IMR-90 (cell line): ENCODE results near the gene COL18A1. TPM values are rescaled to one million over a fixed set of nuclear protein-coding genes. Genes with fewer than 3 reads are reported as not detected.
A peak's percentile ranks its signal among the peaks of the same experiment; 100 is the strongest.

Experiments used
- ATAC-seq: fragments of 200-7000 bp; cut with Tn5 transposase; 2 replicates; pipeline ENCODE4 v1.9.1; 2020; ENCODE audit warnings: low read depth, mild to moderate bottlenecking, moderate library complexity
- BruUV-seq: library from RNA; stranded (reverse); fragments of 400-500 nt; replicated peaks from 2 replicates; lab custom pipeline; 2021; lab: Mats Ljungman, UMichigan
- CTCF ChIA-PET: fragments of 300-600 bp; formaldehyde crosslinking; extraction: SDS; loops from one replicate; lab custom pipeline; 2021; ENCODE audit warnings: antibody characterized with exemption; lab: Yijun Ruan, JAX
- POLR2A ChIA-PET: fragments of 300-600 bp; sonication (Branson Sonifier 250); formaldehyde crosslinking; loops from one replicate; lab custom pipeline; 2022; ENCODE audit warnings: antibody characterized with exemption; ENCODE audit not compliant: unreplicated experiment; lab: Charles Lee
- DNase-seq: peaks from one replicate; pipeline ENCODE4 v3.0.0; 2013
- H2AFZ ChIP-seq: replicated peaks from 2 replicates; pipeline ENCODE3; 2013; ENCODE audit warnings: low read length, mild to moderate bottlenecking; ENCODE audit not compliant: poor library complexity
- H2AK5ac ChIP-seq: 2 replicates; pipeline ENCODE4 v1.6.1; 2013; ENCODE audit warnings: low read depth, low read length, inconsistent platforms
- H2AK9ac ChIP-seq: replicated peaks from 2 replicates; pipeline ENCODE3; 2013; ENCODE audit warnings: mild to moderate bottlenecking, low read depth, low read length, moderate library complexity; ENCODE audit not compliant: poor library complexity
- H2BK120ac ChIP-seq: 2 replicates; pipeline ENCODE4 v1.6.1; 2013; ENCODE audit warnings: low read depth, low read length, inconsistent platforms
- H2BK15ac ChIP-seq: 3 replicates; pipeline ENCODE4 v1.6.1; 2013; ENCODE audit warnings: low read depth, low read length, inconsistent platforms
- H2BK20ac ChIP-seq: 2 replicates; pipeline ENCODE4 v1.6.1; 2013; ENCODE audit warnings: low read depth, mild to moderate bottlenecking, inconsistent platforms, low read length, moderate library complexity
- H2BK5ac ChIP-seq: 2 replicates; pipeline ENCODE4 v1.6.1; 2013; ENCODE audit warnings: mild to moderate bottlenecking, low read depth, low read length, inconsistent platforms; ENCODE audit not compliant: poor library complexity, severe bottlenecking
- H3K14ac ChIP-seq: replicated peaks from 2 replicates; pipeline ENCODE4 v1.6.1; 2013; ENCODE audit warnings: low read depth, low read length, inconsistent platforms
- H3K18ac ChIP-seq: 2 replicates; pipeline ENCODE4 v1.6.1; 2013; ENCODE audit warnings: low read depth, low read length, control low read depth
- H3K23ac ChIP-seq: 2 replicates; pipeline ENCODE4 v1.6.1; 2013; ENCODE audit warnings: low read depth, low read length, inconsistent platforms
- H3K27ac ChIP-seq: 2 replicates; pipeline ENCODE4 v1.5.1; 2013; ENCODE audit warnings: mild to moderate bottlenecking, control low read depth, low read length; ENCODE audit not compliant: insufficient read depth
- H3K27me3 ChIP-seq: 2 replicates; pipeline ENCODE4 v1.6.1; 2013; ENCODE audit warnings: low read length; ENCODE audit not compliant: control insufficient read depth, insufficient read depth
- H3K36me3 ChIP-seq: 2 replicates; pipeline ENCODE4 v1.6.1; 2013; ENCODE audit warnings: low read length, mixed read lengths; ENCODE audit not compliant: control insufficient read depth, insufficient read depth
- H3K4ac ChIP-seq: 2 replicates; pipeline ENCODE4 v1.6.1; 2013; ENCODE audit warnings: low read depth, low read length, inconsistent platforms
- H3K4me1 ChIP-seq: 2 replicates; pipeline ENCODE4 v1.6.1; 2013; ENCODE audit warnings: low read length, mixed read lengths; ENCODE audit not compliant: control insufficient read depth, insufficient read depth
- H3K4me2 ChIP-seq: 2 replicates; pipeline ENCODE4 v1.6.1; 2013; ENCODE audit warnings: low read depth, mild to moderate bottlenecking, control low read depth, low read length, moderate library complexity
- H3K4me3 ChIP-seq: 2 replicates; pipeline ENCODE4 v1.5.1; 2013; ENCODE audit warnings: low read depth, mild to moderate bottlenecking, control low read depth, low read length, moderate library complexity; ENCODE audit not compliant: insufficient read depth
- H3K56ac ChIP-seq: 2 replicates; pipeline ENCODE4 v1.6.1; 2013; ENCODE audit warnings: low read length, inconsistent platforms; ENCODE audit not compliant: insufficient read depth; ENCODE audit errors: extremely low read depth
- H3K79me1 ChIP-seq, 2 experiments: 2 replicates each; pipeline ENCODE4 v1.6.1; 2013; ENCODE audit warnings: low read length in 2 of 2, inconsistent platforms in 1 of 2, low read depth in 1 of 2
- H3K9ac ChIP-seq: 2 replicates; pipeline ENCODE4 v1.6.1; 2013; ENCODE audit warnings: low read depth, low read length, control low read depth
- H3K9me1 ChIP-seq: 2 replicates; pipeline ENCODE4 v1.6.1; 2013; ENCODE audit warnings: low read length, inconsistent platforms; ENCODE audit not compliant: insufficient read depth
- H3K9me3 ChIP-seq: 2 replicates; pipeline ENCODE4 v1.6.1; 2013; ENCODE audit warnings: low read length; ENCODE audit not compliant: control insufficient read depth, insufficient read depth
- H4K20me1 ChIP-seq: 2 replicates; pipeline ENCODE4 v1.6.1; 2013; ENCODE audit warnings: low read length, inconsistent platforms; ENCODE audit not compliant: insufficient read depth
- H4K5ac ChIP-seq: 2 replicates; pipeline ENCODE4 v1.6.1; 2013; ENCODE audit warnings: mild to moderate bottlenecking, low read depth, low read length, control low read depth
- H4K8ac ChIP-seq, 2 experiments: 2 replicates each; pipeline ENCODE4 v1.6.1; 2013; ENCODE audit warnings: low read depth in 2 of 2, low read length in 2 of 2, control low read depth in 1 of 2, inconsistent platforms in 1 of 2
- H4K91ac ChIP-seq: 2 replicates; pipeline ENCODE4 v1.6.1; 2013; ENCODE audit warnings: low read depth, low read length, inconsistent platforms; ENCODE audit not compliant: insufficient read depth
- BHLHE40 ChIP-seq: fragments of 150-350 bp; IDR thresholded peaks from 2 replicates; pipeline ENCODE4 v1.6.1; 2016; ENCODE audit warnings: mild to moderate bottlenecking, low read depth, low read length
- CEBPB ChIP-seq: IDR thresholded peaks from 2 replicates; pipeline ENCODE4 v1.6.1; 2012; ENCODE audit warnings: low read depth, low read length, improper control_type of control experiment
- CHD1 ChIP-seq: IDR thresholded peaks from 2 replicates; pipeline ENCODE4 v1.6.1; 2012; ENCODE audit warnings: low read depth, low read length, improper control_type of control experiment
- FOS ChIP-seq: fragments of 150-350 bp; IDR thresholded peaks from 2 replicates; pipeline ENCODE4 v1.6.1; 2016; ENCODE audit warnings: low read depth, low read length
- MAFK ChIP-seq: IDR thresholded peaks from 2 replicates; pipeline ENCODE4 v1.6.1; 2012; ENCODE audit warnings: low read depth, low read length, improper control_type of control experiment
- MAZ ChIP-seq: IDR thresholded peaks from 2 replicates; pipeline ENCODE4 v1.6.1; 2012; ENCODE audit warnings: low read depth, mild to moderate bottlenecking, low read length, improper control_type of control experiment, moderate library complexity, borderline replicate concordance
- MXI1 ChIP-seq: IDR thresholded peaks from 2 replicates; pipeline ENCODE4 v1.6.1; 2012; ENCODE audit warnings: low read depth, mild to moderate bottlenecking, low read length, moderate library complexity, borderline replicate concordance
- NFE2L2 ChIP-seq: fragments of 150-350 bp; IDR thresholded peaks from 2 replicates; pipeline ENCODE4 v1.6.1; 2016; ENCODE audit warnings: low read depth, mild to moderate bottlenecking, low read length
- POLR2A ChIP-seq: IDR thresholded peaks from 2 replicates; pipeline ENCODE4 v1.6.1; 2012; ENCODE audit warnings: mild to moderate bottlenecking, low read depth, low read length
- RAD21 ChIP-seq: IDR thresholded peaks from 2 replicates; pipeline ENCODE4 v1.6.1; 2012; ENCODE audit warnings: low read length, improper control_type of control experiment
- RCOR1 ChIP-seq: IDR thresholded peaks from 2 replicates; pipeline ENCODE4 v1.6.1; 2012; ENCODE audit warnings: mild to moderate bottlenecking, low read length, improper control_type of control experiment; ENCODE audit not compliant: insufficient replicate concordance
- RFX5 ChIP-seq: IDR thresholded peaks from 2 replicates; pipeline ENCODE4 v1.8.0; 2012; ENCODE audit warnings: low read depth, mild to moderate bottlenecking, low read length, moderate library complexity
- SMC3 ChIP-seq: fragments of 150-350 bp; IDR thresholded peaks from 2 replicates; pipeline ENCODE4 v1.6.1; 2016; ENCODE audit warnings: low read depth, mild to moderate bottlenecking, antibody characterized with exemption, low read length, moderate library complexity
- WGBS, 2 experiments: methylation state at CpG; one replicate each; pipeline versions ENCODE4 v1.1.5 to v1.1.7; 2013; ENCODE audit warnings: missing lambda C conversion rate in 2 of 2; ENCODE audit not compliant: insufficient read length in 1 of 2; ENCODE audit errors: extremely low coverage in 2 of 2; 5-methylcytosine and 5-hydroxymethylcytosine counted together
- dilution Hi-C: fragments of 300-500 bp; cut with HindIII; formaldehyde crosslinking; loops from one replicate; pipeline ENCODE4 v1.14.3; 2018; ENCODE audit warnings: low sequenced_read_pairs; ENCODE audit not compliant: unreplicated experiment
- in situ Hi-C: fragments of 300-500 bp; cut with MboI; formaldehyde crosslinking; loops from 3 replicates; pipeline ENCODE4 v1.14.3; 2019; ENCODE audit warnings: low sequenced_read_pairs, inconsistent platforms, mixed read lengths
- intact Hi-C: fragments of 100-400 bp; cut with micrococcal nuclease; formaldehyde crosslinking; loops from 2 replicates; pipeline ENCODE4 v1.10.0; 2022
- polyA plus RNA-seq, 3 experiments: library from polyadenylated mRNA; depleted of rRNA; stranded (reverse); fragments of >200 nt; gene quantifications; 2 replicates each; pipeline ENCODE4 v1.2.3, GENCODE V29; 2012; ENCODE audit warnings: low replicate concordance in 1 of 3
- total RNA-seq: library from RNA; depleted of rRNA; stranded (reverse); fragments of >200 nt; gene quantifications from 2 replicates; pipeline ENCODE4 v1.2.3, GENCODE V29; 2012
- TF ChIP-seq, protein P1 (sequence below): fragments of 150-350 bp; IDR thresholded peaks from 2 replicates; pipeline ENCODE4 v1.6.1; 2016; ENCODE audit warnings: low read depth, mild to moderate bottlenecking, low read length, moderate library complexity, borderline replicate concordance
- TF ChIP-seq, protein P2 (sequence below): conservative IDR thresholded peaks from 2 replicates; pipeline ENCODE4 v1.5.1; 2012; ENCODE audit warnings: mild to moderate bottlenecking, low read depth, low read length, improper control_type of control experiment
- TF ChIP-seq, protein P3 (sequence below): fragments of 150-350 bp; IDR thresholded peaks from 2 replicates; pipeline ENCODE4 v1.6.1; 2017; ENCODE audit warnings: mild to moderate bottlenecking, antibody characterized with exemption, low read length, low read depth

COL18A1 gene
- total and polyA plus RNA-seq, 2 of the 4 experiments (the other 2 are of a cell fraction) = 4.3 to 46.7 TPM

DNA sequence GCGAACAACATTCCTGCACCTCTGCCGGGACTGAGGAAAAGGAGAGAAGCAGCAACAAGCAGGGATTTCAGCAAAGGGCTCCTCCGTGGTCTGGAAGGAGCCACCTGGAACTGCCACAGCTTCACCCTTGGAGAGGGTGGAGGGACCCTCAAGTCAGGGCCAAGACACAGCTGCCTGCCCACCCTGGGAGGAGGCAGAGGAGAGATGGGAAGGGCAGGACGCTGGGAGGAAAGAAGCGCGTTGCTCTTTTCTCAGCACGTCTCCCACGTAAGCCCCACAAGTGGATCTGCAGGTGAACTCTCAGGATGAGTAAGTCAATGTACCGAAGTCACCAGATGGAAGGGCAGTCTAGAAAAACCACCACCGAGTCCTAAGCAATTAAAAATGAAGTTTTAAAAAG is 97.6 kb downstream of the COL18A1 start:
- dilution Hi-C loops = no loop called here
- WGBS, 2 experiments = 88% methylated on average over 7 of the region's 10 CpGs; no CpG with 5 or more reads in 1 of the 2 experiments
- BruUV-seq = no TSS peak

More for the DNA sequence above, 97.6 kb downstream of the COL18A1 start:
- POLR2A ChIA-PET = no interaction called here
- no peak overlapping the region for H3K9ac ChIP-seq
- H3K27me3 ChIP-seq = no peaks in the 10 kb centered on the region
- H3K23ac ChIP-seq = no peak overlapping the region
- no peaks in the 10 kb centered on the region; the same call in 1 of the 2 replicates for H4K20me1 ChIP-seq
- ATAC-seq (no peak), DNase-seq (no peak)
- CTCF ChIA-PET = no interaction called here
- H3K9me1 ChIP-seq = no peaks in the 10 kb centered on the region
- no peak overlapping the region for H2AFZ ChIP-seq
- H3K18ac ChIP-seq = no peak overlapping the region
- peak overlapping the region; percentile 50 for H2AK9ac ChIP-seq
- H2BK5ac ChIP-seq = no peak overlapping the region
- no peak overlapping the region for H3K27ac ChIP-seq
- H3K36me3 ChIP-seq = peaks cover 45% of the 10 kb centered on the region
- H3K4me2 ChIP-seq = no peak overlapping the region
- no peak overlapping the region for H4K8ac ChIP-seq
- H3K14ac ChIP-seq = no peak overlapping the region
- H4K5ac ChIP-seq = no peak overlapping the region
- no peak overlapping the region for H2BK120ac ChIP-seq
- no peak overlapping the region for H3K56ac ChIP-seq
- H3K79me1 ChIP-seq = peaks cover 0 to 8% of the 10 kb centered on the region in 2 experiments; a peak in 1 of 4 replicates
- intact Hi-C loops (no loop called here), in situ Hi-C loops (no loop called here)
- no peak for TF ChIP-seq MXI1
- TF ChIP-seq FOS = no peak
- no peak for TF ChIP-seq BHLHE40
- TF ChIP-seq NFE2L2 = no peak
- TF ChIP-seq CHD1 = no peak
- no peak for TF ChIP-seq MAFK
- TF ChIP-seq, protein P1, sequence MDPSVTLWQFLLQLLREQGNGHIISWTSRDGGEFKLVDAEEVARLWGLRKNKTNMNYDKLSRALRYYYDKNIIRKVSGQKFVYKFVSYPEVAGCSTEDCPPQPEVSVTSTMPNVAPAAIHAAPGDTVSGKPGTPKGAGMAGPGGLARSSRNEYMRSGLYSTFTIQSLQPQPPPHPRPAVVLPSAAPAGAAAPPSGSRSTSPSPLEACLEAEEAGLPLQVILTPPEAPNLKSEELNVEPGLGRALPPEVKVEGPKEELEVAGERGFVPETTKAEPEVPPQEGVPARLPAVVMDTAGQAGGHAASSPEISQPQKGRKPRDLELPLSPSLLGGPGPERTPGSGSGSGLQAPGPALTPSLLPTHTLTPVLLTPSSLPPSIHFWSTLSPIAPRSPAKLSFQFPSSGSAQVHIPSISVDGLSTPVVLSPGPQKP = no peak
- TF ChIP-seq RFX5 = no peak
- TF ChIP-seq CEBPB = no peak
- no peak for TF ChIP-seq RAD21
- no peak for TF ChIP-seq MAZ
- TF ChIP-seq, protein P2, sequence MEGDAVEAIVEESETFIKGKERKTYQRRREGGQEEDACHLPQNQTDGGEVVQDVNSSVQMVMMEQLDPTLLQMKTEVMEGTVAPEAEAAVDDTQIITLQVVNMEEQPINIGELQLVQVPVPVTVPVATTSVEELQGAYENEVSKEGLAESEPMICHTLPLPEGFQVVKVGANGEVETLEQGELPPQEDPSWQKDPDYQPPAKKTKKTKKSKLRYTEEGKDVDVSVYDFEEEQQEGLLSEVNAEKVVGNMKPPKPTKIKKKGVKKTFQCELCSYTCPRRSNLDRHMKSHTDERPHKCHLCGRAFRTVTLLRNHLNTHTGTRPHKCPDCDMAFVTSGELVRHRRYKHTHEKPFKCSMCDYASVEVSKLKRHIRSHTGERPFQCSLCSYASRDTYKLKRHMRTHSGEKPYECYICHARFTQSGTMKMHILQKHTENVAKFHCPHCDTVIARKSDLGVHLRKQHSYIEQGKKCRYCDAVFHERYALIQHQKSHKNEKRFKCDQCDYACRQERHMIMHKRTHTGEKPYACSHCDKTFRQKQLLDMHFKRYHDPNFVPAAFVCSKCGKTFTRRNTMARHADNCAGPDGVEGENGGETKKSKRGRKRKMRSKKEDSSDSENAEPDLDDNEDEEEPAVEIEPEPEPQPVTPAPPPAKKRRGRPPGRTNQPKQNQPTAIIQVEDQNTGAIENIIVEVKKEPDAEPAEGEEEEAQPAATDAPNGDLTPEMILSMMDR = no peak
- no peak for TF ChIP-seq POLR2A
- TF ChIP-seq RCOR1 = no peak
- TF ChIP-seq, protein P3, sequence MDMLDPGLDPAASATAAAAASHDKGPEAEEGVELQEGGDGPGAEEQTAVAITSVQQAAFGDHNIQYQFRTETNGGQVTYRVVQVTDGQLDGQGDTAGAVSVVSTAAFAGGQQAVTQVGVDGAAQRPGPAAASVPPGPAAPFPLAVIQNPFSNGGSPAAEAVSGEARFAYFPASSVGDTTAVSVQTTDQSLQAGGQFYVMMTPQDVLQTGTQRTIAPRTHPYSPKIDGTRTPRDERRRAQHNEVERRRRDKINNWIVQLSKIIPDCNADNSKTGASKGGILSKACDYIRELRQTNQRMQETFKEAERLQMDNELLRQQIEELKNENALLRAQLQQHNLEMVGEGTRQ = no peak
- TF ChIP-seq SMC3 = no peak
- H2BK15ac ChIP-seq = no peak overlapping the region
- H3K4ac ChIP-seq = no peak overlapping the region
- H2BK20ac ChIP-seq = no peak overlapping the region
- no peaks in the 10 kb centered on the region for H3K9me3 ChIP-seq
- H3K4me1 ChIP-seq = no peaks in the 10 kb centered on the region
- no peak overlapping the region for H2AK5ac ChIP-seq
- no peak overlapping the region for H3K4me3 ChIP-seq
- no peak overlapping the region for H4K91ac ChIP-seq
